NCI-H1417 (cell line): ENCODE measurements around the gene HOXB13.
A peak's percentile ranks its signal among the peaks of the same experiment; 100 is the strongest.

Source experiments
- DNase-seq, 3 experiments: peaks; one replicate each; lab custom pipeline; 2025; lab: John Stamatoyannopoulos, UW

HOXB13 gene

DNA sequence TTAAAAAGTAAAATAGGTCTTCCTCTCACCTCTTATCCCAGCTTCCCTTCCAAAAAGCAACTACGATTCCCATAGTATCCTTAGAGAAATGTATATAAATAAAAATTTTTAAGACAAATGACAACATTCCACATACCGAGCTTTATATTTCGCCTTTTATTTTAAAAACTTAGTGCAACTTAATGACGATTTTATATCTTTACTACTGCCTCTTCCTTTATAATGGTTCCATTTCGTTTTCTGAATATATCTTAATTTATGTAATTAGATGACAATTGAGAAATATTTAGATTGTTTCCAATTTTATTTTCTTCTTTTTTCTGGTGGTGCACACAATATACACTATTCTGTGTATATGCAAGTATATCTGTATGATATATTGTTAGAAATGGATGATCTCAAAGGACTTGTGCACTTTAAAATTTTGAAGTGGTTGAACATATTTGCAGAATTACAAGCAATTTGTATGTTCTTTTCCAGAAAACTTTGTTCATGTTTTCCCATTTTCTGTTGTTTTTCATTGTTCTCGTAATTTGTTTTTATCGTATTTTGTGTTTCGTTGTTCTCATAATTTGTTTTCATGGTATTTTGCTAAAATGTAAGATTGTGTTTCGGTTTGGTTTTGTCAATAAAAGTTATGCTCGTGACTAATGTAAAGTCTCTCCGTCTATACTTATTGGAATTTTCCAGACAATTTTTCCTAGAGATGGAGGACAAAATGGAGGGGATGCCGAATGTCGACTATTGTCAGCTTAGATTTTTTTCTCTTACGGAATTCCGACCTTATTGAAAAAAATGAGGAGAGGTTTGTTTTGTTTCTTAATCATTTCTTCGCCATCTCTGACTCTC lies 20.4 kb upstream of the HOXB13 start:
- DNase-seq = no peak

DNA sequence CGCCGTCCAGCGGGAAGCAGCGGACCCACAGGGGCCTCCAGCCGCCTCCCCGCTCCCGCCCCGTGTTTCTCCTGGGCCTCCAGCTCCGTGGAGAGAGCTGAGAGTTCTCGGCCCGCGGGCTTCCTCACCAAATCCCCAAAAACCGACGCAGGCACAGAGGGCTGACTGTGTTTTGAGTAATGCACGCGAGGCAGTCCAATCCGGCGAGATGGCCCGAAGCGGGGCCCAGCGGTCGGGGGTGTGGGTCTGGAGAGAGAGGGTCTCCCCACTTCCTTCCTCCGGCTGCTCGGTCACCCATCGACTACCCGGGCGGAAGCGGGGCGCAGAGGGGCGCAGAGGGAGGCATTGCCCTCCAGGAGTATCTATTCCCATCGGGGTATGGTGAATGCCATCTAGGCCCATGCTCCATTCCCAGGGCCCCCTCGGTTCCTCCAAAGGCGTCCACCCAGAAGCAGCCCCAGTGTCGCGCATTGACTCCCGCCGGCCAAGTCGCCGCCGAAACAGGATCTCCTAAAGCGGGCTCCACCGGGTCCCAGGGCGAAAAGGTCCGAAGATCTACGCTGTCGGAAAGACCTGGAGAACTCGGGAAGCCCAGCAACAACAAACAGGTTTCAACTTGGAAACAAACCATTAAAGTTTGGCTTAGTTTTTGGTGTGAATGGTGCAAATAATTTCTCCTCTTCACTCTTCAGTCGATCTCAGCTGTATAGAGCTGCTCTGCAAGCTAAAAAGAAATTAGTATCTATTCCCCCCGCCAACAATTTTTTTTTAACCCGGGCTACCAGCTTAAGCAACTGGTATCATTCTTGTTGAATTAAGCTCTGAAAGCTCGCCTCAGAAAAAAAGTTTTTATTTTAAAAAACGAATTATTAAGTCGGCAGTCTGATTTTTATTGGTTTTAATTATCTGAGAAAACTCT lies 19.2 kb upstream of the HOXB13 start:
- no peak for DNase-seq

- no peak for DNase-seq
Measured at GRCh38 chr17:48746916-48747444, 18.4 kb upstream of the HOXB13 start.

GRCh38 chr17:48745381-48746275 lies 17.1 kb upstream of the HOXB13 start:
- no peak for DNase-seq

GRCh38 chr17:48740537-48740936 lies 12.0 kb upstream of the HOXB13 start:
- no peak for DNase-seq

DNA sequence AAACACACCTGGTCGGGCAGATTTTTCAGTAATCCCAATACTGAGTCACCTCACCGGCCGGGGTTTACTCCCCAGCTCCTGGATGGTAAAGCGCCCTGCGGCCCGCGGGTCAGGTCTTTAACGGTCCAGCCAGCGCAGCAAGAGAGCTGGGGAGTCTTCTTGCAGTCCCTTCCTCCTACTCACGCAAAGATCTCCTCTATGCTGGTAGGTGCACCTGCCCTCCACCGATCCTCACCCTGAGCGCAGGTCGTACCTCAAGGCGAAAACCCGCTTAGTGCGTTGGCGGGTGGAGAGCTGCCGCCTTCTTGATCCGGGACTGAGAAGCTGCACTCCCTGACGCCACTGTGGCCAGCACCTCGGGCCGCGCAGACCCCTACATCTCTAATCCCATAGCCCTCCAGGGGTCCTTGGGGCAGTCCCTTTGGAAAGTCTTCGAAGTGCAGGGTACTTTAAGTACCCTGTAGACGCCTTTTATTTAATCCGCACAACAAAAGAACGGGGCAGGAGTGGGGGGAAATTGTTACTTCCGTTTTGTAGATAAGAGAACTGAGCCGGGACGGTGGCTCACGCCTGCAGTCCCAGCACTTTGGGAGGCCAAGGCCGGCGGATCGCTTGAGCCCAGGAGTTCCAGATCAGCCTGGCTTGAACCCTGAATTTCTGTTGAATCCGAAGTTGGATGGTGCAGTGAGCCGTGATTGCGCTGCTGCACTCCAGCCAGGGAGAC lies 10.4 kb upstream of the HOXB13 start:
- no peak for DNase-seq

GRCh38 chr17:48738424-48738802 lies 9.9 kb upstream of the HOXB13 start:
- no peak for DNase-seq

GRCh38 chr17:48737330-48738043 lies 8.9 kb upstream of the HOXB13 start:
- DNase-seq = no peak

- DNase-seq = no peak
Measured at GRCh38 chr17:48735062-48735351, 6.5 kb upstream of the HOXB13 start.

GRCh38 chr17:48734333-48735061 lies 5.9 kb upstream of the HOXB13 start:
- DNase-seq = no peak

GRCh38 chr17:48733632-48734328 lies 5.2 kb upstream of the HOXB13 start:
- no peak for DNase-seq

GRCh38 chr17:48732688-48733629 lies 4.4 kb upstream of the HOXB13 start:
- peak in 1 of 3 experiments; percentile 23 for DNase-seq

DNA sequence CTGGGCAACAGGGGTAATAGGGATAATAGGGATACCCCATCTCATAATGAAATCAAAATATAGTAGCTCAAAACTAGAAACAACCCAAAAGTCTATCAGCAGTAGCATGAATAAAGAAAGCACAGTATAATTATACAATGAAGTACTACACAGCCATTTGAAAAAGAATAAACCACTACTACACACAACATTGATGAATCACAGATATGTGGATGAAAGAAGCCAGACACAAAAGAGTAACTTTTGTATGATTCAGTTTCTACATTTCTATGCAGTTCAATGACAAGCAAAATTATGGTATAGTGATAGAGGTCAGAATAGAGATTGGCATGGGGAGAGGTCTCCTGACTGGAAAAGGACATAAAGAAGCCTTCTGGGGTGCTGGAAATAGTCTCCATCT lies 2.8 kb upstream of the HOXB13 start:
- DNase-seq = no peak

- DNase-seq = no peak
Measured at GRCh38 chr17:48730240-48730550, 1.6 kb upstream of the HOXB13 start.

DNA sequence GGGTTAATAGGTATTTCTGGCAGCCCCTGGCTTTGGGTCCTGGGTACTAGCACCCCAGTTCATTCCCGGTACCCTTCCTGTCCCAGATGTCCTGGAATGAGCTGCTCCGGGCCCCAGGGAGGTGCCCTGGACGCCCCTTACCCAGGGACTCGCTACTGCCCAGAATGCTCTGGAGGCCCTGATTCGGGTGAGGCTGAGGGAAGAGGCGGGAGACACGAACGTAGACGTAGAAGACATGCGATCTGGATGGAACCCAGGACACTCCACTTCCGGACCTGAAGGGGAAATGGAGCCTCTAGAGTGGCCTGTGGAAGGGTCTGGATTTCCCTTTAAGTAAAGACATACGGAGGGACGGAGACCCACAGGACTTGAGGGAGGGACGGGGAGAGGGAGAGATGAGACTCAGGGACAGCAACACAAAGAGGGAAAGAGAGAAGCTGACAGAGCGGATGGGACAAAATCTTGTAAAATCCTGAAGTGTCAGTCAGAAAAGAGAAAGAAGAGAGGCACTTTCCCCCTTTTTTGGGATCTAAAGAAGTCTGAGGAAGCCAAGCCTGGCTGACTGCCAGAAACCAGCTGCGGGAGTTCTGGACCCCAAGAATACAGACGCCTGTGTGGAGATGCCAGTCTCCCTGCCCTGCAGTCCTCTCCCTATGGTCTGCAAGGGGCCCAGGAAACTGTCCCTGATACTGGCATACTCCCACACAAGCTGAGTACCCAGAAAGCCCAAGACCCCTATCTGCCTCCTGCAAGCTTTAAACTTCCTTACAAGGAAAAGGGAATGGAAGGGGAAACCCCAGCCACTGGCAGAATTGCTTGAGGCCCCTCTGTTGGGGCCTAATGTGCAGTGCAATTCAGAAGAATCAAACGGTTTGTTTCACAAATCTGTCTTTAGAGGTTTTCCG lies 1.0 kb upstream of the HOXB13 start:
- peak in 2 of 3 experiments; percentile 57 to 63 for DNase-seq

DNA sequence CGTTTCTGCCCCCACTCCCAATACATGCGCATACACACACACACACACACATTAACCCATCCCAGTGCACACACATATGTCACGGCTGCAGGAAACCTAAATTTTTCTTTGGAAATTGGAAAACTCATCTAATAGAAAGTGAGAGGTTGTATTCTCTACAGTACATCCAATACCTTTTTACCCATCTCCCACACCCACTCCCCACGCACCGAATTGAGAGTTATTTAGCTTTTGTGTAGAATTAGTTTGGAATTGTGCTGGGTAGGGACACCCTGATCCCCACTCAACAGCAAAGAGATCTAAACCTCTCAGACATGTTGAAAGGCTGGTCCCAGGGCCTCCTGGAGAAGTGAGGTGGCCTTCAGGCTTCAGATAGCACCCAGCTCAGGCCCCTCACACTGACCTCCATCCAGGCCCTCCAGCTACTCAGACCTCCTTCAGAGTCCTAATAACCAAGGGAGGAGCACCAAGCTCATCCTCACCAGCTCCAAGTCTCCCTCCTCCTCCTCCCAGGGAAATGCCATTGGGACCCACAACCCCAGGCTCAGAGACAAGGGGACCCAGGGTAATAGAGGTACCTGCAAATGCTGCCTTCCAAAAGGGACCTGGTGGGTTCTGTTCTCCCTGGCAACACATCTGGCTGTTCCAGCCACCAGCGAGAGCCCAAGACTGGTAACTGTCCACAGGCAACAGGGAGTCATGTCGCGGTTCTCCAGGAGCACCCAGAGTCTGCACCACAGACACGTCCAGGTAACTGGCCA lies 955 bp downstream of the HOXB13 start:
- DNase-seq = peak in 1 of 3 experiments; percentile 33

DNA sequence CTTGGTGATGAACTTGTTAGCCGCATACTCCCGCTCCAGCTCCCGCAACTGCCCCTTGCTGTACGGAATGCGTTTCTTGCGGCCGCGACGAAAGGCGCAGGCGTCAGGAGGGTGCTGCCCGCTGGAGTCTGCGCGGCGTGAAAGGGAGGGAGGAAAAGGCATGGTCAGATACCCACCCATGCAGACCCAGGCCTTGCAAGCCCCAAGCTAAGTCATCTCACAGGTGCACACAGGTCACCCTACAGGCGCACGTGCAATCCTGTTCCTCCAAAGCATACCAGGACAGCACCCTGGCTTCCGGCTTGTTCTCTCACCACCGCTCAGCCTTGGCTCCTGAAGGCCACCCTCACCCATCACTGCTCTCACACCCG lies 1.6 kb downstream of the HOXB13 start:
- no peak for DNase-seq
